OCI-M1 (cell line): ENCODE data around the gene CLTB.

Source experiments
- DNase-seq: peaks from one replicate; lab custom pipeline; 2025; lab: John Stamatoyannopoulos, UW

The CLTB gene

DNA sequence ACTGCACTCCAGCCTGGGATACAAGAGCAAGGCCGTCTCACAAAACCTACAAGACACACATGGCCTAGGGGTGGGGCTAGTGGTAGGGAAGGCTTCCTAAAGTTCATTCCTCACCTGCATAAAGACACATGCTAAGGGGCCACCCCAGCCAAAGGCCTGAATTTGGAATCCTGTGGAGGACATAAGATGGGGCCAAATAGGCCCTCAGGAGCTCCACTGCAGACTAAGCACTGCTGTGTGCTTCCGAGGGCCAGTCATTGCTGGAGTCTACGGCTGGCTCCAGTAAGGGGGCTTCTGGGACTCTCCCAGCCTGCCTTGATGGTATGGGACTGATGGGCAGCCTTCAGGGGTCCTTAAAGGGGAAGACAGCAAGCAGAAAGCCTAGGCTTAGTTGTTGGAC lies 33.6 kb downstream of the CLTB start:
- DNase-seq: no peak

DNA sequence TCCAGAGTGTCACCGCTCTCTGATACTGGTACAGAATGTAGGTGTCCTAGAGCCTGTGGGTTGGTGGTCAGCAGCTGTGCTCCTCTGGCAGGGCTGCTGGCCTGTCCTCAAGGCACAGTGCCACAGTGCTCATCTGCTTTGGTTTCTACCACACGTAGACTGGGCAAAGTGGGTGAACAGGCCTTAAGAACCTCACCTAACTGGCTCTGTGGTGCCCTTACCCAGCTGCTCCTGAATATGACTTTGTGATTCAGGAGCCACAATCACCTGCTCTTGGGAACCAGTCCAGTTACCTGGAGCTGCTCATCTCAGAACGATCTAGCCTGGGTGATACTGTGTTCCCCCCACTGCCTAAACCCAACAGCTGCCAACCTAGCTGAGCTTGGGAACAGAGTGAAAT lies 34.4 kb downstream of the CLTB start:
- DNase-seq: no peak

DNA sequence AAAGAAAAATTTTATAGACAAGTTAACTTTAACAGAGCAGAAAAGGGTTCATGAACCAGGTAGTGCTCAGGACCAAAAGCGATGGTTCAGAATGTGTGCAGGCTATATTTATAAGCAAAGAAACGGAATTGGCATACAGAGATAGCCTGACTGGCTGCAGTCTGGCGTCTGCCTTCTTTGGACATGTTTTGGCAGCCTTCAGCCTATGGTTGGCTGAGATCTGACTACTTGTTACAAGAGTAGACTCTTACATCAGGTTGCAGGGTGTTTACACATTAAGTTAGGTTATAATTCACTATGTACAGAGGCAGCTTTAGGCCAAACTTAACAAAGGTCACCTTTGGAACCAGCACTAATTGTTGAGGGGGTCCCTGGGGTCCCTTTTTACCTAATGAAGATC lies 34.9 kb downstream of the CLTB start:
- DNase-seq: no peak

DNA sequence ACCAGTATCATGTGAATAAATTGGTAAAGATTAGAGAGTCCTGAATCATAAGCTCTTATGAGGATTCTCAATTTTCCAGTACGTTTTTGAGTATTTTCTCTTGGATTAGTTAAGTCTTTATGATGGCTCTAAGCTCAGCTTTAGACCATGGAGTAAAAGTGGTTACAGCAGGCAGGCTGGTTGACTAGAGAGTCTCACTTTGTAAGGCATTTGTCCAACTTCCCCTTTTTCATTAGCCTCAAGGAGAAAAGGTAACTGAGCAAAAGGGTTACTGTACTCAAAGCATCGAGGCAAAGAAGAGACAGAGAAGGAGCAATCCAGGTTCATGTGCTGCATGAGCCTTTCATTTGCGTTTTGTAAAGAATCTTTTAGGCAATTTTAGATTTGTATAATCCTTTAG lies 36.5 kb downstream of the CLTB start:
- peak; percentile 43 for DNase-seq

DNA sequence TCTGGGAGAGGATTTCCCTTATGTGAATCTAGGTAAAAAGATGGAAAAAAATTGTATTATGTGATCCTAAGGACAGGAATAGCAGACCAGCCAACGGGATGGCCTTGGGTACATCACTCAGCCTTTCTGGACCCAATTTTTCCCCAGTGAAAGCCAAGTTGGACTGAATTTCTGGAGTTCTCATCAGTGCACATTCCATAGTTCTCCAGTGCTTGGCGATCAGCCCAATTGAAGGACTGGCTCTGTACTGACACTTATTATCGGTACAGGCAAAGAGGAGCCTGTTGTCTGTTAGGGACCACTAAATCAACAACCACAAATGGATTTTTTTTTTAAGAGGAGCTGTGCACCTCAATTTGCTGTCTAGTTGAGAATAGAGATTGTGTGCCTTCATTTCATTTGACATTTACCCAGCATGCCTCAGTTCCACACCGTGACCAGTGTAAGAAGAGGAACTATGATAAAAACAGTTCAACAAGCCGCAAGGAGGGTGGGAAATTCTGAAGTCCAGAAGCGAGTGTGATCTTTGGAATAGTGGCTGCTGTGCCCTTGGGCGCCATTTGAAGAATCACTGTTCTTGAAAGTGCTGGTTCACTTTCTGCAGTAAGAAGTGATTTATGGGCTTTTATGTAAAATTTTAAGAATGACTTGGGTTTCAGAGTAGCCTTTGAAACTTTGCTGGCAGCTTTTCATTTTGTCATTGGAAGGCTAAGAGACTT lies 43.1 kb downstream of the CLTB start:
- DNase-seq: peak; percentile 87

DNA sequence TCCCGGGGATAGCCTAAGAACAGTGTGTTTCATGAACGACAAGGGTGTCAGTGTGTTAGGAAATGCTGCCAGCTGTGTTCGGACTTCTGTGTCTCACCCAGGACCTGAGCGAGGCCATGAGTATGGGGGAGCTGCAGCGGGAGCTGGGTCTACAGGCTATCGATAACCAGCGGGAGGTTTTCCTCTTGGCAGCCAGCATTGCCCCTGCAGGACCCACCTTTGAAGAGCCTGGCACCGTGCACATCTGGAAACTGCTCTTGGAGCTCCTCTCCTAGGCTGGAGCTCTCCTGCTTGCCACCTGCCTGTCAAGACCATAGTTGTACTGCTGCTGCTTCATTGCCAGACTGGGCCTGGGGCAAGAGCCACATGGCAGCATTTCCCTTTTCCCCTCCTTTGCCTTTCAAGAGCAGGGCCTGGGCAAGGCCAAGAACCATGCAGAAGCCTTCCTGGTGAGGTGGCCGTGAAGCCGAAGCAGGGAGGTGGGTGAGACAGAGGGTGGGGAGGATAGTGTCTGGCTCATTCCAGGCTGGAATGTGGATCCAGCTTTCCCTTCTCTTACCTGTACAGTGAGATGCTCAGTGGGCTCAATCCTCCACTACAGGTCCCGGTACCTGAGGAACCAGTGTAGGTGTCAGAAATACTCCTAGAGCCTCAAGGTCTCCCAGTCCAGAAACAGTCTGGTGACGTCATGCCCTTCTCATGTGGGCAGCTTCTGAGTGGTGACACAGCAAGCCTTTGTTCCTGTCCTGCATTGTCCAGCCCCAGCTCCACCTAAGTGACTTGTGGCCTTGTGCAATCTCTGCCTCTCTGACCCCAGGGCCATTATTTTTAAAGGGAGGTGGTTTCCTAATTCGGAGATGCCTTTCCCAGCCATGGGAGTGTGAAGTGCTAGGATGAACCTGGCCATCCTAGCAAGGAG lies 44.5 kb downstream of the CLTB start:
- peak; percentile 33 for DNase-seq

DNA sequence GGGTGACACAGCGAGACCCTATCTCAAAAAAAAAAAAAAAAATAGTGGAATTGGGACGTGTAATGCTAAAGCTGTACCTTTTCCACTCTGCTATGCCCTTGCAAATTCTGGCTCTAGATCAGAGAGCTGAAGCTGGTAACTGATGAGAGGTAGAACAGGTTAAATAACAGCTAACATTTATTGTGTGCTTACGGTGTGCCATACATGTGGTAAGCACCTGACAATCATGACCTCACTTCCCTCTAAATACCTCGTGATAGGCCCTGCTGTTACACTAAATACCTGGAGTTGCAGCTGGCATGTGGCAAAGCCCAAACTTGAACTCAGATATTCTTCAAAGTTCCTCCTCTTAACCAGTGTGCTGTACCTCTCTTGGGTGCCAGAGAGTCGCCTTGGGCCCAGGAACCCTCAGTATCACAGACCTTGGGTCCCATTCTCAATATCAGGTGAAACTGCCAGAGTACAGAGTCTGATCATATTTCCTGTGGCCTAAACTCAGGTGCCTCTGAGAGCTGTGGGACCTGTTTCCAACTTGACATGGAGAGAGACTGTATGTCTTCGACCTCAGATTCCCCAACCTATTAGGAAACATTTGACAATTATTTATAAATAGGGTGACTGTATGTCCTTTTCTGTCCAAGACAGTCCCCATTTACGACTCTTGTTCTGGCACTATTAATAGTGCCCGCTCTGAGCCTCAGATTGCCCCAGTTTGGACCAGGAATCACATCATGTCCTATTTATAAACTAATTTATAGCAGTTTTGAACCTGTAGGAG lies 46.2 kb downstream of the CLTB start:
- no peak for DNase-seq

DNA sequence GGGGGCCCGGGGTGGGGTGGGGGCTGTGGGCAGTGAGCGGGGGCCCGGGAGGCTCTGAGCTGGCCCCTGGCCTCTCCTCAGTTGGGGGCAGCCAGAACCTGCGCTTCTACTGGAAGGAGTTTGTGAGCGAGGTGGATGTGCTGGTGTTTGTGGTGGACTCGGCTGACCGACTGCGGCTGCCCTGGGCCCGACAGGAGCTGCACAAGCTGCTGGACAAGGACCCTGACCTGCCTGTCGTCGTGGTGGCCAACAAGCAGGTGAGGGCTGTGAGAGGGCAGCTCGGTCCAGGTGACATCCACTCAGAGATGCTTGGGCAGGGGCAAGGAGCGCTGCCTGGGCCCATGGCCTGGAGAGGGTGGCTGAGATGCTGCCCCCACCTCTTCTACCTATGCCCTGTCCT lies 47.6 kb downstream of the CLTB start:
- DNase-seq: no peak

DNA sequence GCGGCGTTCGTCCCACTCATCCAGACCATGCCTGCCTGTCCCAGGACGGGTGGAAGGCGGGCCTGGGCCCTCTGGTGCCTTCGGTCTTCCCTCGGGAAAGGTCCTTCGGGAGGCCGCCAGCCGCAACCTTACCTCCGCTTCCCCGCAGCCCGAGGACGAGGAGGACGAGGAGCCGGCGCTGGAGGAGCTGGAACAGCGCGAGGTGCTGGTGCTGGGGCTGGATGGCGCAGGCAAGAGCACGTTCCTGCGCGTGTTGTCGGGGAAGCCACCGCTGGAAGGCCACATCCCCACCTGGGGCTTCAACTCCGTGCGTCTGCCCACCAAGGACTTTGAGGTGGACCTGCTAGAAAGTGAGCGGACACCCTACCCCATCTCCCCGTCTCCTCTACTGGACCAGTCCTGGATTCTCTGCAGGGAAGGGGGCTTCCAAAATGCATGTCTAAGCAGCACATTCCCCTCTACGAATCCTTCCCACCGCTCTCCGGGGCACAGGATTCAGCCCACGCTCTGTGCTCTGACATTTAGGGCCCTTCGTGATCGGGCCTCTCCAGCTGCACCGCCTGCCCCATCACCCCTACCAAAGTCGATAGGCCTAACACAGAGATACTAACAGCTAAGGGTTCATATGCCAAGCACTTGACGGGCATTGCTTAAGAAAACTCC lies 50.0 kb downstream of the CLTB start:
- DNase-seq: no peak

DNA sequence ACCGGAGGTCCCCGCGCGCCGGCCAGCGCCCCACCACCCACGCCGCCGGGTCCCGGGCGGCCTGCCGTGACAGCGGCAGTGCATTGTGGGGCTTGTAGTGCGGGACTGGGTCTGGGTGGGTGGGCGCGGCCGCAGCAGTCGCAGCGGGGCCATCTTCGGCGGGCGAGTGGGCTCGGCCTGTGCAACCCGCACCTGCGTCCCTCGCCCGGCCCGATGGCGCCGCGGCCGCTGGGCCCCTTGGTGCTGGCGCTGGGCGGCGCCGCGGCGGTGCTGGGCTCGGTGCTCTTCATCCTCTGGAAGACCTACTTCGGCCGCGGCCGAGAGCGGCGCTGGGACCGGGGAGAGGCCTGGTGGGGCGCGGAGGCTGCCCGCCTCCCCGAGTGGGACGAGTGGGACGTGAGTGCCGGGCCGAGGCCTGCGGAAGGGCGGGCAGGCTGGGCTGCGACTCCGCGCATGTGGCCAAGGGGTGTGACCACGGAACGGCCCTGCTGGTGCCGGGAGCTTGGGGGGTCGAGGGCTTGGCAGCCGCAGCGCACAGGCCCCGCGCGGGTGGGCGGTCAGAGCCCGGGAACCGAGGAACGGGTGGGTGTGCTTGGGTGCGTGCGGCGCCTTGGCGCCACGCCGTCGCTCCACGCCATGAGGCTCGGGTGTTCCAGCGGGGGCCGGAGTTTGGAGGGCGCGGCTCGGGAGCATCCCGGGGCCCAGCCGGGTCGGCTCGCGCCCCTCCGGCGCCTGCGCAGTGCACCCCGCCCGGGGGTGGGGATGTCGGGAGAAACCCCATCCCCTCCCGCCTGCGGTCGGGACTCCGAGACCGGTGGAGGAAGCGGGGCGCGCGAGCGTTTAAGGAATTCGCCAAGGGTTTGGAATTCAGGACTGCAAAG lies 50.7 kb downstream of the CLTB start, which contains the start of gene ARL10:
Gene ARL10 (plus strand): TSS at position 137 of the 881 bp plus-strand sequence. CDS start 77 bp downstream, at position 214.
- DNase-seq: no peak

DNA sequence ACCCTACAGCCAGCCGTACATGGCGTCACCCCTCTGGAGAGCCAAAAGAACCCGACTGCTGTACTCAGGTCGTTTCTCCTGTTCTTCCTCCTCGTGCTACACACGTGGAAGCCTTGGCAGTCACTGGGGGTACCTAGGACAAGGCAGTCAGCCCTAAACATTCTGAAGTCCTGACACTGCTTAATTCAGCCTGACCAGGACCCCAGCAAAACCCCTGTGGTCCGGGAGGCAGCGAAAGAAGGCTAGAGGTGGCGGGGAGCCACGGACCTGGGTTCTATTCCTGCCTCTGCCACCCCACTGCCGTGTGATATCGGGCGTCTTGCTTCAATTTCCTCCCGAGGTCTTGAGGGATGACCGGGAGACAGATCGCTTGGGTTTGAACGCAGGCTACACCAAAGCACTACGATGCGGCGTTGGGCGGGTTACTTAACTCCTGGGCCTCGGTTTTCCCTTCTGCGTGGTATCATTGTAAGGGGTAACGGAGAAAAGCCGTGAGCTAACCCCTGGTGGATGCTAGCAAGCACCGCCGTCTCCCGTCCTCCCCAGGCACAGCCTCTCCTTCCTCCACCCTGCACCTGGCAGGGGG lies 51.5 kb downstream of the CLTB start:
- DNase-seq: no peak

DNA sequence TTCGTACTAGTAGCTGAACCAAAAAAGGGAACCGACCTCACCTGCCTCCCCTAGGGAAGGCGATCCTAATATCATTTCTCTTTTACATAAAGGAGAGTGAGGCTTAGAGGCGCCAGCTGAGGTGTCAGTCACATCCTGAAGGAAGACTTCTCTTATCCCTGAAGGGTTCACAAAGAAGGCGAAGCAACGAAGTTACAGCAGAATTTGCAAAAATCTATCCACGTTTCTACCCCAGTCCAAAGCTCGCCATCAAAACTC lies 54.2 kb downstream of the CLTB start:
- no peak for DNase-seq

DNA sequence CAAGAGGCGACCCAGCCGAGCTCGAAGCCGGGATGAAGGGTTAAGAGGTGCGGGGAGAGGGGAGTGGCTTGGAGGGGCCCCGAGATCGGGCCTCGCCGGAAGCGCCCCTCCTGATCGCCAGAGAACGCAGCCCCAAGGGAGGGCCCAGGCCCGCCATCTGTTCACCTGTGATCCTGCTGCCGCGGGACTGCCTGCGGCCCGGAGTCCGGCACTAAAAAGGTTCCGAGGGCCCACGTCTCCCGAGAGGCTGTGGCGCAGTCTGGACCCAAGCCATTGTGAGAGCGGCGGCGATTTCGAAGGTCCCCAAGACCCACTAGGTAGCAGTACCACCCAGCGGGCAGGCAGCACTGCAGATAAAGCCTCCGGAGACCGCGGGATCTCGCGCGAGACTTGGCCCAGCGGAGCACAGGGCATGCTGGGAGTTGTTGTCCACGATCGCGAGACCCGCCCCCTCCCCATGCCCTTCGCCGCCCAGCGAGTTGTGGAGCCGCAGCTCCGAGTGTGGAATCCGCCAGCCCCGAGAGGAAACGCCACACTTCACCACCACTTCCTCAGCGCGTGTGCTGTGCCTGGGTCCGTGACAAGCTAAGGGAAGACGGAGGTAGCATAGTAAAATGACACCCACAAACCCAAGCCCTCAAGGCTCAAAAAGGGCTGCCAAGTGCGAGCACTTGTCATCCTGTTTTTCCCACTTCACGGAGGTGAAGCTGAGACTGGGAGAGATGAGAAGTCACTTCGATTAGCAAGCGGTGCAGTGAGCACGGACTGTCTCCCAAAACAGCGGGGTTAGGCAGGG lies 54.7 kb downstream of the CLTB start, which contains the start of gene KIAA1191:
Gene KIAA1191 (minus strand): TSS at position 328 of the 796 bp plus-strand sequence. CDS start 2,256 bp downstream, outside the sequence.
- DNase-seq: peak; percentile 94

DNA sequence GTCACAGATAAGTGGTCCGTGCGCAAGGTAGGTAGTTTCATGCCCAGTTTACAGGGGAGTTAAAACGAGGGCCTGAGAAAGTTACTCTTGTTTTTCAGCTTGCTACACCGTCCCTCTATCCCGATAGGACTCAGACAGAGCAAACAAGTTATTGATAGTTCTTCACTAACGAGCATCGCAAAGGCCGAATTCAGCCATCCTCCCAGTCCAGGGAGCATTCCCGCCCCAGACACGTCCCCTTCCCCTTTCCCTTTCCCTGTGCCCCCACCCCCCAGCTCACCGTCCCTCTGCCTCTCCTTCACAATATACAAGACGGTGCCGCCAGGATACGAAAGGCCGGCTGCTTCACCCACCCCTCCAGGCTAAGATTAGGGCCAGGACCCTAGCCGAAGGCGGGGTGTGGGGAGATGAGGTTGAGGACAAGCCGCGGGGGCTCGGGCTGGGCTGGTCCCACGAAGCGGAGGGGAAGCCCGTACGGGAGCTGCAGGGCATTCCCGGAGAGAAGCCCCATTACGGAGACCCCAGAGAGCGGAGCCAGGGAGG lies 55.4 kb downstream of the CLTB start:
- no peak for DNase-seq

DNA sequence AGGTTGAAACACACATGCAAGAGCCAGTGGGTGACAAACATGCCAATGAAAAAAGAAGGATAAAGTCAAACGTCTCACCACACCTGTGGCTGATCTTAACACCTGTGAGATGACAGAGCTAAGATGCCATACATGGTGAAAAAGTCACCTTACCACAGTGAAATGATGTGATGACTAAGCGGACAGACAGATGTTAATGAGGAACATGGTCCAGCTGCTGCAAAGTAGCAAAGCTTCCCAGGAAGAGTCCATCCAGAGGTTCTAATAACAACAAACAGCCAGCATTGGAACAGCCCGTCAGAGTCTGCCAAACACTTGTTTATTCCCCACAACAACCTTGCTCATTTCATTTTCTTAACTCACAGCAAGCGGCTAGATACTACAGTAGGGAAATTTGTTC lies 56.7 kb downstream of the CLTB start:
- DNase-seq: no peak

DNA sequence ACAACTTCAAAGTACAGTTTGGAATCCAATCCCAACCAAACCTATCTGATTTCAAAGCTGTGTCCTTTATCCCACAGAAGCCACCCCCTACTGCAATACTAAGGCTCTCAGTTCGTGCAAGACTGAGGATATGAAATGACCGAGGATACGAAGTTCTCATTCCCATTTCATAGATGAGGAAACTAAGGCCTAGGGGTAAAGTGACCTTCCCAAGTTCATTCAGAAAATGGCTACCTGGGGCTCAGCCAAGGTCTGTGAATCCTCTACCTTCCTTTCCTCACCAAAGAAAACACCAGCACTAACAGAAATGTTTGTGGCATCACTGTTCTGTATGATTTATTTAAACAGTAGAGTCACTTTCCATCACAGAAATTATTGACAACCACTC lies 60.2 kb downstream of the CLTB start:
- no peak for DNase-seq

DNA sequence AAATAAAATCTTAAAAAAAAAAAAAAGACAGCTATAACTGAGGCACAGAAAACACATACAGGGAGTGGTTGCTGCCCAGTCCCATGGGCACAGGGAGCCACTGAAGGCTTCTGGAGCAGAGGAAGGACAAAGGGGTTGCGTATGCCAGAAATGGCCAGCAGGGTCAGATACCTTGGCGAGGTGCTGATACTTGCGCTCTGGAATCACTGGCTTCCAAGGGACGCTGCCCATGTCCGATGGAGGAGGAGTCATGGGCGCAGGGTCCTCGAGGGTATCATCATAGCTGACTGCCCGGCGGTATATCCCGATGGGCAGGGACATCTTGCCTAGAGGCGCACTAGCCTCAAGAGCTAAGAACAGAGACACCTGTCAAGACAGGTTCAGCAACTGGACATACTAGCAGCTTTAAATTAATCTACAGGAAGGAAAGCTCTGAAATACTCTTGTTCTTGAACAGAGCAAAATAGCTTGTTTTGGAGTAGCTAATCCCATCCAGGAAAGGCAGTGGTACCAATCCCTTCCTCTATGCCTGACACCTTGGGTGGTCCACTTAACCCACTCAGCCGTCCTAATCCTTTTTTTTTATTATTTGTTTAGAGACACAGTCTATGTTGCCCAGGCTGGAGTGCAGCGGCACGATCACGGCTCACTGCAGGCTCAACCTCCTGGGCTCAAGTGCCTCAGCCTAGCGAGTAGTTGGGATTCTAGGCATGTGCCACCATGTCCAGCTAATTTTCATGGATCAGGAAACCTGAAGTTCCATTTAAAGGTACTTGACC lies 60.8 kb downstream of the CLTB start:
- DNase-seq: no peak

DNA sequence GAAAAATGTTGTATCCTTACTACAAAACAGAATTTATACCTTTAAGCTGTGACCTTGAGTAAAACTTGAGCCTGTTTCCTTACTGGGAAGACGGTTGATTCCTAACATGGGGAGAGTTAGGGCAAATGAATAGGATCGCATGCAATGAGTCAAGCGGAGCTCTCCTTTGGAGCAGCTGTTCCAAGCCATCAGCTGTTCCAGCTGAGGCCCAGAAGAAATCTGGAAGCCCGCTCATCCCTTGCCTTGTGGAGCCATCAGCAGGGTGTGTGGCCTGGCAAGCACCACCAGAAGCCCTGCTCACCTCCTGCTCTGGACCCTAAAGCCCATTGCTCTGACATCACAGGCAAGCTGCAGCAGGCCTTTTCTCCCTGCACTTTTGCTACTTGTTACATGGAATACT lies 62.8 kb downstream of the CLTB start:
- DNase-seq: no peak
